ENCODE data around the gene ALKBH5.
A peak's percentile ranks its signal among the peaks of the same experiment; 100 is the strongest.

Gene ALKBH5

DNA sequence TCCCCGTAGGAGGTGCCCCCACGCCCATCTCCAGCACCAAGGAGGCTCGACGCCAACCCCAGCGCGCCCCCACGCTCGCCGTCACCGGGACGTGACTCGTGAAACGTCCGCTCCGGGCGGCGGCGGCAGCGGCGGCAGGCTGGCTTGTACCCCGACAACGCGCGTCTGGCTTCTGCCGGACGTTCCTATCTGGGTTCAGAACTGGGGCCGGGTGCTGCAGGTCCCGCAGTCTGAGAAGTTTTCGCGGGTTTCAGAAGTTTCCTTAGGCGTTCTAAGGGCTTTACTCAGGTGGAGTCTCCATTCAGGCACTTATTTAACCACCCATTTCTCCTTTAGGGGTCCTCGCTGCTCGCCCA, 672 bp upstream of the ALKBH5 start (continued):
- TF ChIP-seq, protein P1, sequence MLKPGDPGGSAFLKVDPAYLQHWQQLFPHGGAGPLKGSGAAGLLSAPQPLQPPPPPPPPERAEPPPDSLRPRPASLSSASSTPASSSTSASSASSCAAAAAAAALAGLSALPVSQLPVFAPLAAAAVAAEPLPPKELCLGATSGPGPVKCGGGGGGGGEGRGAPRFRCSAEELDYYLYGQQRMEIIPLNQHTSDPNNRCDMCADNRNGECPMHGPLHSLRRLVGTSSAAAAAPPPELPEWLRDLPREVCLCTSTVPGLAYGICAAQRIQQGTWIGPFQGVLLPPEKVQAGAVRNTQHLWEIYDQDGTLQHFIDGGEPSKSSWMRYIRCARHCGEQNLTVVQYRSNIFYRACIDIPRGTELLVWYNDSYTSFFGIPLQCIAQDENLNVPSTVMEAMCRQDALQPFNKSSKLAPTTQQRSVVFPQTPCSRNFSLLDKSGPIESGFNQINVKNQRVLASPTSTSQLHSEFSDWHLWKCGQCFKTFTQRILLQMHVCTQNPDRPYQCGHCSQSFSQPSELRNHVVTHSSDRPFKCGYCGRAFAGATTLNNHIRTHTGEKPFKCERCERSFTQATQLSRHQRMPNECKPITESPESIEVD (tag by site-specific recombination; IDR thresholded peaks at IDR 0.05), result no peak
- TF ChIP-seq, protein P2, sequence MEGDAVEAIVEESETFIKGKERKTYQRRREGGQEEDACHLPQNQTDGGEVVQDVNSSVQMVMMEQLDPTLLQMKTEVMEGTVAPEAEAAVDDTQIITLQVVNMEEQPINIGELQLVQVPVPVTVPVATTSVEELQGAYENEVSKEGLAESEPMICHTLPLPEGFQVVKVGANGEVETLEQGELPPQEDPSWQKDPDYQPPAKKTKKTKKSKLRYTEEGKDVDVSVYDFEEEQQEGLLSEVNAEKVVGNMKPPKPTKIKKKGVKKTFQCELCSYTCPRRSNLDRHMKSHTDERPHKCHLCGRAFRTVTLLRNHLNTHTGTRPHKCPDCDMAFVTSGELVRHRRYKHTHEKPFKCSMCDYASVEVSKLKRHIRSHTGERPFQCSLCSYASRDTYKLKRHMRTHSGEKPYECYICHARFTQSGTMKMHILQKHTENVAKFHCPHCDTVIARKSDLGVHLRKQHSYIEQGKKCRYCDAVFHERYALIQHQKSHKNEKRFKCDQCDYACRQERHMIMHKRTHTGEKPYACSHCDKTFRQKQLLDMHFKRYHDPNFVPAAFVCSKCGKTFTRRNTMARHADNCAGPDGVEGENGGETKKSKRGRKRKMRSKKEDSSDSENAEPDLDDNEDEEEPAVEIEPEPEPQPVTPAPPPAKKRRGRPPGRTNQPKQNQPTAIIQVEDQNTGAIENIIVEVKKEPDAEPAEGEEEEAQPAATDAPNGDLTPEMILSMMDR (tag by site-specific recombination; IDR thresholded peaks at IDR 0.05), result peak; percentile 70; the same call in 1 of the 2 replicates
- no peak for TF ChIP-seq ZNF175 (tag by site-specific recombination; IDR thresholded peaks at IDR 0.05)
- no peak for TF ChIP-seq ZNF830 (tag by site-specific recombination; IDR thresholded peaks at IDR 0.05; ENCODE audit: low read depth)
- no peak for TF ChIP-seq ZNF274 (IDR thresholded peaks at IDR 0.05; ENCODE audit: low read length)
- TF ChIP-seq ZNF274 (tag by site-specific recombination; IDR thresholded peaks at IDR 0.05; ENCODE audit: borderline replicate concordance), result no peak
- no peak for TF ChIP-seq BCL11A (tag by site-specific recombination; IDR thresholded peaks at IDR 0.05; ENCODE audit: low read depth)
- TF ChIP-seq SALL2 (tag by site-specific recombination; IDR thresholded peaks at IDR 0.05; ENCODE audit: borderline replicate concordance), result no peak
- no peak for TF ChIP-seq ZNF132 (tag by site-specific recombination; IDR thresholded peaks at IDR 0.05; ENCODE audit: borderline replicate concordance)
- TF ChIP-seq ZEB2 (tag by site-specific recombination; IDR thresholded peaks at IDR 0.05), result peak; percentile 80
- TF ChIP-seq, protein P3, sequence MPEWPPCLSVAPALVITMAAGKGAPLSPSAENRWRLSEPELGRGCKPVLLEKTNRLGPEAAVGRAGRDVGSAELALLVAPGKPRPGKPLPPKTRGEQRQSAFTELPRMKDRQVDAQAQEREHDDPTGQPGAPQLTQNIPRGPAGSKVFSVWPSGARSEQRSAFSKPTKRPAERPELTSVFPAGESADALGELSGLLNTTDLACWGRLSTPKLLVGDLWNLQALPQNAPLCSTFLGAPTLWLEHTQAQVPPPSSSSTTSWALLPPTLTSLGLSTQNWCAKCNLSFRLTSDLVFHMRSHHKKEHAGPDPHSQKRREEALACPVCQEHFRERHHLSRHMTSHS (tag by site-specific recombination; IDR thresholded peaks at IDR 0.05), result no peak
- no peak for TF ChIP-seq ZNF221 (tag by site-specific recombination; IDR thresholded peaks at IDR 0.05; ENCODE audit: borderline replicate concordance)
- no peak for TF ChIP-seq MZF1 (tag by site-specific recombination; IDR thresholded peaks at IDR 0.05; ENCODE audit: borderline replicate concordance)
- no peak for TF ChIP-seq ZSCAN23 (tag by site-specific recombination; IDR thresholded peaks at IDR 0.05)
- no peak for TF ChIP-seq ZNF510 (tag by site-specific recombination; IDR thresholded peaks at IDR 0.05; ENCODE audit: insufficient replicate concordance)
- TF ChIP-seq TCF7L2 (IDR thresholded peaks at IDR 0.05; ENCODE audit: borderline replicate concordance, low read depth, low read length), result no peak
- peak; percentile 84; the same call in 1 of the 2 replicates for TF ChIP-seq KLF9 (tag by site-specific recombination; IDR thresholded peaks at IDR 0.05; ENCODE audit: low read depth)
- 0 out of 2 replicates have a peak, but pooled peaks have one; percentile 1 for TF ChIP-seq ZNF391 (tag by site-specific recombination; IDR thresholded peaks at IDR 0.05; ENCODE audit: borderline replicate concordance, low read depth)
- TF ChIP-seq RBAK (tag by site-specific recombination; IDR thresholded peaks at IDR 0.05), result no peak
- no peak for TF ChIP-seq ZNF747 (tag by site-specific recombination; IDR thresholded peaks at IDR 0.05)
- TF ChIP-seq, protein P4, sequence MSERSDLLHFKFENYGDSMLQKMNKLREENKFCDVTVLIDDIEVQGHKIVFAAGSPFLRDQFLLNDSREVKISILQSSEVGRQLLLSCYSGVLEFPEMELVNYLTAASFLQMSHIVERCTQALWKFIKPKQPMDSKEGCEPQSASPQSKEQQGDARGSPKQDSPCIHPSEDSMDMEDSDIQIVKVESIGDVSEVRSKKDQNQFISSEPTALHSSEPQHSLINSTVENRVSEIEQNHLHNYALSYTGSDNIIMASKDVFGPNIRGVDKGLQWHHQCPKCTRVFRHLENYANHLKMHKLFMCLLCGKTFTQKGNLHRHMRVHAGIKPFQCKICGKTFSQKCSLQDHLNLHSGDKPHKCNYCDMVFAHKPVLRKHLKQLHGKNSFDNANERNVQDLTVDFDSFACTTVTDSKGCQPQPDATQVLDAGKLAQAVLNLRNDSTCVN (tag by site-specific recombination; optimal IDR thresholded peaks at IDR 0.05), result peak; percentile 84
- no peak for TF ChIP-seq ZNF266 (tag by site-specific recombination; IDR thresholded peaks at IDR 0.05; ENCODE audit: low read depth)
- peak; percentile 61; the same call in 1 of the 2 replicates for TF ChIP-seq ZXDB (tag by site-specific recombination; IDR thresholded peaks at IDR 0.05)
- TF ChIP-seq, protein P5, sequence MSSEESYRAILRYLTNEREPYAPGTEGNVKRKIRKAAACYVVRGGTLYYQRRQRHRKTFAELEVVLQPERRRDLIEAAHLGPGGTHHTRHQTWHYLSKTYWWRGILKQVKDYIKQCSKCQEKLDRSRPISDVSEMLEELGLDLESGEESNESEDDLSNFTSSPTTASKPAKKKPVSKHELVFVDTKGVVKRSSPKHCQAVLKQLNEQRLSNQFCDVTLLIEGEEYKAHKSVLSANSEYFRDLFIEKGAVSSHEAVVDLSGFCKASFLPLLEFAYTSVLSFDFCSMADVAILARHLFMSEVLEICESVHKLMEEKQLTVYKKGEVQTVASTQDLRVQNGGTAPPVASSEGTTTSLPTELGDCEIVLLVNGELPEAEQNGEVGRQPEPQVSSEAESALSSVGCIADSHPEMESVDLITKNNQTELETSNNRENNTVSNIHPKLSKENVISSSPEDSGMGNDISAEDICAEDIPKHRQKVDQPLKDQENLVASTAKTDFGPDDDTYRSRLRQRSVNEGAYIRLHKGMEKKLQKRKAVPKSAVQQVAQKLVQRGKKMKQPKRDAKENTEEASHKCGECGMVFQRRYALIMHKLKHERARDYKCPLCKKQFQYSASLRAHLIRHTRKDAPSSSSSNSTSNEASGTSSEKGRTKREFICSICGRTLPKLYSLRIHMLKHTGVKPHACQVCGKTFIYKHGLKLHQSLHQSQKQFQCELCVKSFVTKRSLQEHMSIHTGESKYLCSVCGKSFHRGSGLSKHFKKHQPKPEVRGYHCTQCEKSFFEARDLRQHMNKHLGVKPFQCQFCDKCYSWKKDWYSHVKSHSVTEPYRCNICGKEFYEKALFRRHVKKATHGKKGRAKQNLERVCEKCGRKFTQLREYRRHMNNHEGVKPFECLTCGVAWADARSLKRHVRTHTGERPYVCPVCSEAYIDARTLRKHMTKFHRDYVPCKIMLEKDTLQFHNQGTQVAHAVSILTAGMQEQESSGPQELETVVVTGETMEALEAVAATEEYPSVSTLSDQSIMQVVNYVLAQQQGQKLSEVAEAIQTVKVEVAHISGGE (tag by site-specific recombination; conservative IDR thresholded peaks at IDR 0.05; ENCODE audit: low read depth), result no peak; the same call in 1 of the 2 replicates
- TF ChIP-seq ZNF10 (tag by site-specific recombination; IDR thresholded peaks at IDR 0.05), result peak; percentile 57; the same call in 1 of the 2 replicates

All from HEK293 (cell line).